GM19240 (cell line): ENCODE measurements around the gene CCL18.
"Not testable (repeated sequence)": the region's sequence is repeated elsewhere in the genome, so short reads cannot be mapped to it uniquely, and the experiment has no call there.

Experiments
- DNase-seq: peaks from one replicate; pipeline ENCODE4 v3.0.0; 2011; ENCODE audit warnings: low spot score; ENCODE audit not compliant: insufficient read length

CCL18 gene

DNA sequence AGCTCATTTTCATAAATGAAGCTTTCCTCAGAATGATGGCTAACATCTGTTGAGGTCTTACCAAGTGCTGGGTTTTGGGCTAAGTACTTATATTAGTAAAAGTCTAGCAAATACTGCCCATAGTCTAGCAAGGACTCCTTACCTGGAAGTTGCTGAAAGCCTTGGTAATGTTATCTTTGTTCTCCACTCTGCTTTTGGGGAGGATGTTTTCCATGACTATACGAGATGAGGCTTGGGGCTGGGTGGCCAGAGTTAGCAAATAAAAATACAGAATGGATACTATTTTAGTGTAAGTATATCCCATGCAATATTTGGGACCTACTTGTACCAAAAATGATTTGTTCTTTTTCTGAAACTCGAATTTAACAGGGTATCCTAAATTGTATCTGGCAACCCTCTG lies 7.7 kb downstream of the CCL18 start:
- DNase-seq: no peak

DNA sequence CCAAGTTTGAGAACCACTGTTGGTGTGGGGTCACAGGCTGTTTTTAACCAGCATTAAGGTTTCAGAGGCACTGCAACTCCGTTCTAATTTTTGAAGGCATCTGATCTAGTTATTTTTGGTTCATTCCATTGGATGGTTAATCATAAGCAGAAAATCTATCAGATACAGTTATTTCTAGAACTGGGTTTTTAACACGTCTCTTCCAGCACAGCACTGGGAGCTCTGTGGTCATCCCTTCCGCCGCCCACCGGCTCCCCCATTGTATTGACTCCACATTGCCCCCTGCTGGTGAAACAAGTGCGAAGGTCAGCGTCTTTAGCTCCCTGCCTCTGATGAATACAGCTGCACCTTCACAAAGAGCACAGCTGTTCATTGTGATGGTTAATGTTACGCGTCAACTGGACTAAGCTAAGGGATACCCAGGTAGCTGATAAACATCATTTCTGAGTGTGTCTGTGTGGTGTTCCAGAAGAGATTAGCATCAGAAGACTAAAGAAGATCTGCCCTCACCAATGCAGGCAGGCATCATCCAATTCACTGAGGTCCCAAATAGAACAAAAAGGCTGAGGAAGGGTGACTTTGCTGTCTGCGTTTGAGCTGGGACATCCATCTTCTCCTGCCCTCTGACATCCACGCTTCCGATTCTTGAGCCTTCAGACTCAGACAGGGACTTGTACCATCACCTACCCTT lies 8.5 kb downstream of the CCL18 start:
- DNase-seq: peak; percentile 36

DNA sequence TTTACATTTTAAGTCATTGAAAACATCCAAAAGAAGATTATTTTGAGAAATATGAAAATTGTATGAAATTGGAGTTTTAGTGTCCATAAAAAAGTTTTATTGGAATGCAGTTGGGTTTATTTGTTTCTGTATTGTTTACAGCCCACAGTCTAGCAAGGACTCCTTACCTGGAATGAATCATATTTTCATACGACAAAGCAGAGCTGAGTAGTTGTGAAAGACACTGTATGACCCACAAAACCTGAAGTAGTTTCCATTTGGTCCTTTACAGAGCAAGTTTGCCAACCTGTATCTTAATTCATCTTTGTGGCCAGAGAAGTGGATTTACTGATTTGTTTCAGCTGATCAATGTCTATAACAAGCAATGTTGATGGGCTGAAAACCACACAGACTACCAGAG lies 10.3 kb downstream of the CCL18 start:
- no peak for DNase-seq

DNA sequence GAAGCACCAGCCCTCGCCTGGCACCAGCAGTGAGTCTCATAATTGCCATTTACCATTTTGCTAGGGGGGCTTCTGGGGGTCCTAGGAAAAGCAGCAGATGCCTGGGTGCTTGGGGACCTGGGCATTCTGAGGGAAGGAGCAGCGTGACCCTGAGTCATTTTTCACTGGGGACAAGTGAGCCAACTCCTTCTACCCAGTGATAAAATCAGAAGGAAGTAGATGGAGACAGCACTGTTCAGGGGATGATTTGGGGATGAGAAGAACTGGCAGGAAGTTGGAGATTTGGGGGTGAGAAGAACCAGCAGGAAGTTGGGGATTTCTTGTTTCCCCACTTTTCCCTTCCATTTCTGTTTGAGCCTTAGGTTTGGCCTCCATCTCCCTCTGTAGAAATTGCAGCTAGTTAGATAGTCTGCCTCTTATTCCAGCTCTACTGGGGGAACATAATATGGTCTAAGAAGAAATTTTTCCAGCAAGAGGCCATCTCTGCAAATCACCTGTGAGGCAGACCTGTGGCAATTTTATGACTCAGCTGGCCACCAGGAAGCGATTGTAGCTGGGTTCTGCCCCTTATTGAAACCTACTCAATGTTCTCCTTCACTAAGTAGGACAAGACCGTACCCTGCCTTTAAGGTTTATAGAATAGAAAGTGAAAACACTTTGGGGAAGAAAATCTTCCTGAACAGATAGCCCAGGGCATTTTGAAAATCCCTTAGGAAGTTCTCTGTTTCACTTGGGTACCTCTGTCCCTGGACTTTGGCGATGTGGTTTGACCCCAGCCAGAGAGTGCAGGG lies 17.8 kb downstream of the CCL18 start:
- DNase-seq: not testable (repeated sequence)

DNA sequence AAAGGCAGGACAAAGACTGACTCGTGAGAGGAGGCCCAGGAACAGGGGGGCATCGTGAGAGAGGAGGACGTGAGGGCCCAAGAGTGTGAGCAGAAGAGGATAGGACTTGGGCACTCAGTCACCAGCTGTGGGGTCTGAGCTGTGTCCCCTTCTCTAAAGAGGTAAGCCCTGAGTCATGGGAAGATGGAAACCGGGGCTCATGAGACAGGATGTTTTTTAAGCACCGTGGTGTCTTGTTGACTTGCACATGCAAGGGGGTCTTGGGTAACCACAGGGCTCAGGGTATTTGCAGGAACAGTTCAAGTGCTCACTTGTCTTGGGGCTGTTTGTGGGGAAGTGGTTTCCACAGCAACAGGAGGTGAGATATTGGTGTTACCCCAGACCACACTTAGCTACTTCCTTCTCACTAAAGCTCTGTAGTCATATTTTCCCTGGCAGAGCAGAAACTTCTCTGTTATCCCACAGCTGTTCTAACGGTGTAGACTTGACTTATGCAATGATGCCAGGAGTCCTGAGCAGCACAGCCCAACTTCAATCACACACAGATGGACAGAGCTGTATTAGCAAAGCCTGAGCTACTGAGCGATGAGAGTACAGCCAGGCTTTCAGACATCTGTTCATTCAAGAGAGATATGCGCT lies 18.5 kb downstream of the CCL18 start:
- peak; percentile 15 for DNase-seq

DNA sequence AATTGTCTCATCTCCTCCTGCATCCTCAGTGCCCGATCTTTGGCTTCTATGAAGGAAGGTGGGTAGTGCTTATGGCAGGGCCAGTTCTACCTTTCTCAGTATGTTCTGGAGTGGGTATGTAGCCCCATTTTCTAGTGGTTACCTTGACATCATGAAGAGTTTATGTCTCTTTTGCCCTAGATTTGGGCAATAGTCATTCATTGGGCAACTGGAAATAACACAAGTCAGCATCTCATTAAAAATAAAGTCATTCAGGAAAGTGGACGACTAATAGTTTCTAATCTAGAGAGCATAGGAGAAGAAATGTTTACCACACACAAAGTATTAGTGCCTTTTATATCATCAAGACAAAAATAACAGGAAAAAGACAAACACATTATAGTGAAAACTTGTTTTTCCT lies 19.6 kb downstream of the CCL18 start:
- DNase-seq: not testable (repeated sequence)

DNA sequence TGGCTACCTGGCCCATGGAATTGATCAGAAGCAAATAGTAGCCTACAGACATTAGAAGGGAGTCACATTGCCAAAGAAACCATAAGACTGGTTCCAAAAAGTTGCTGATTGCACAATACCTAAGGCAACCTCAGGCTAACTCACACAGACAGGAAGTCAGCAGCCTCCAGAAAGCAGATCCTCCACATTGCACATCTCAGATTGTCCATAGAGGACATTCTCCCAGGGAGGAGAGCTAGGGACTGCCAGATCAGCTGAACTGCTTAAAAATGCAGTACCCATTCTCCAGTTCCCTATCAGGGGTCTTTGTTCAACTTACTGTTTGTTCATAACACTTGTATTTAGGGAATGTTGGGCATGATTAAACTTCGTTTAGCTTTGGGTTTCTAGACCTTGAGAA lies 21.7 kb downstream of the CCL18 start:
- DNase-seq: no peak

DNA sequence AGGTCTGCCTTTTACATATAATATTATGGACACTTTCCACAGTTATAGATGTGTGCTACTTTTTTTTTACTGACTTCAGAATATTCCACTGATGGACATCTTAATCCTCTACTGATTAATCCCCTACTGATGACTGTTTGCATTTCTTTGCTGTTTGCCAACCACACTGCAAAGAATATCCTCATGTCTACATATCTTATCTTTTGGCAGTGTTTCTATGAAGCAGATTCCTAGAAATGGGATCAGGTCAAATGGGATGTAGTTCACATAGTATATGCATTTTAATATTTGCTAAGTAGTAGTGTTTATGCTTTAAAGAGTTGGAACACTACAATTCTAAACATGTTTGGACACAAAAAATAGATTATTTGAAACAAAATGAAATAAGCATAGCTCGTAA lies 22.7 kb downstream of the CCL18 start:
- no peak for DNase-seq

DNA sequence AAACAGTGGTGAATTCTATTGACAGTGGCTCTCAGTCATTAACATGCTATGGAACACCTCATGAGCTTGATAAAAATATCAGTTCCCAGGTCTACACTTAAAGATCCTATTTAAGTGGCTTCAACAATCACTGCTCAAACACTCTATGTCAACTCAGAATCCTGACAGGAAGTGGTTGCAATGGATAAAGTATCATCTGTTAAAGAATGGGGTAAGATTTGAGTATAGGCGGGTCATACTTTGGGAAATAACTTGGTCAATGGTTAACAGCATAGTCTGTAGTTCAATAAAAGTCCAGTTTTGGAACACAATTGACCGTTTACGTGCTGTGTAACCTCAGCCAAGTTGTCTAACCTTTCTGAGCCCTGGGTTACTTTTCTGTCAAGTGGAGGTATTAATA lies 23.4 kb downstream of the CCL18 start:
- not testable (repeated sequence) for DNase-seq

DNA sequence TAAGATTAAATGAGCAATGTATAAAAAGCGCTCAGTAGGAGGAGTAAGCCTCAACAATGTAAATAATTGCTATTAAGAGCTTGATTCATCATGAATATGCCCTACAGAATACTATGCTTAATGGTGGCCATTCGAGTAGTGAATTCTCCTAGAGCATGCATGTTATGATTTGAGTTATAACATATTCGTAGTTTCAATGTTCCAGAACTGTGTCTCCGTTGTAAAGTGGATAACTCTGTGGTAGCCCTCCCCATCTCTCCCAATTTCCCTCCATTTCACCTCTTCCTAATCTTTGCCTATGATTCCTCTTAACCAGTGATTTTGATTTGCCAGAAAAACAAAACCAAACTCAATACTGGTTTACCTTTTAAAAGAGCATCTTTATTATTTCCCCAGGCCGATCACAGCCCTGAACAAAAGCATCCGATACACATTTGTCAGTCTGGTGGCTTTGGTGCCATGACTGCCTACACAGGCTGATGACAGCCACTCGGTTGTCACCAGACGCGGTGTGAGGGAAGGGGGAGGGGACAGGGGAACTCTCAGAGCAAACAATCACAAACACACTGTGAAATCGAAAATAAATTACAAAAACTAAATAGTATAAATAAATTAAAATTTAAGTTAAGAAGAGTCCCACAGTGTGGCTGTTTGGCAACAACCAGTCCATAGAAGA lies 24.0 kb downstream of the CCL18 start:
- DNase-seq: not testable (repeated sequence)

DNA sequence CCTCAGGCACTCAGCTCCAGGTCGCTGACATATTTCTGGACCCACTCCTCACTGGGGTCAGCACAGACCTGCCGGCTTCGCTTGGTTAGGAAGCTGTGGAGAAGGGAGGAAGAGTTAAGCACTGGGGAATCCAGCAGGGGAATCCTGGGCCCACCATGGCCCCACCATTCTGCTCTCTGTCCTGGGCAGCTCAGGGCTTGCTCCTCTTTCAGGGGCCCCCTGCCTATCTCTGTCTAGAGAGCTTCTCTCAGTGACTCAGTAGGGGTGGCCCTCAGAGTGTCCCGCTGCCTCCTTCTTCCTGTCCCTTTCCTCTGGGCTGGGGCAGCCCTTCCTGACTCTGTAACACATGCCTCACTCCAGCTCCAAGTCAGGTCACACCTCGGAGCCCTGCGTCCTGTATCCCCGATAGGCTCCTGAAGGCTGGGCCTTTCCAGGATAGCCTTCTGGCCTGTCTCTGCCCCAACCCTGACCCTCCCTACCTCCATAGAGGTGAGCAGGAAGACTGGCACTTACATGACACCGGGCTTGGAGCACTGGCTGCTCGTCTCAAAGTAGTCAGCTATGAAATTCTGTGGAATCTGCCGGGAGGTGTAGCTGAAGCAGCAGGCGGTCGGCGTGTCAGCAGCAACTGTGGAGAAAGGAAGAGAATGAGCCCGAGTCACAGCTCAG lies 24.7 kb downstream of the CCL18 start:
- no peak for DNase-seq

DNA sequence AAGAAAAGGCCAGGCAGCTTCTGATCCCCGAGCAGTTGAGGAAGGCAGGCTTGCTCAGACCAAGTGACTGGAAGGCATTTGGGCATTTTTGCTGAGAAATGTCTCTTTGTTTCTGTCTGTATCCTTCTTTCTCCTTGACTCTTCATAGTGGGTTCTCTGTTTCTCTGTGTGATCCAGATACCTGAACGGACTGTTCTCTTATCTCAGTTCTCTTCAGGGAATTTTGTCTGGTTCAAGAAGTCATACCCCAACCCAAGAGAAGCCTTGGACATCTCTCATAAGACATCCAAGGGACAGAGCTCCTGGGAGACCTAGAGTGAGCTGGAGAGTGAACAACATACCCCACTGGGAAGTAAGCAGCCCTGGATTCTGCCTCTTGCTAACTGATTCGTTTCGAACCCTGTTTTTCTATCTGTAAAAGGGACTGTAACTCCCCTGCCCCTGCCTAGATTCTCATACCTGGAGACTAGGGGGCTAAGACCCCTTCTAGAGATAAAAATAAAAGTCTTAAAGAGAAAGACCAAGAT lies 25.3 kb downstream of the CCL18 start:
- DNase-seq: no peak

DNA sequence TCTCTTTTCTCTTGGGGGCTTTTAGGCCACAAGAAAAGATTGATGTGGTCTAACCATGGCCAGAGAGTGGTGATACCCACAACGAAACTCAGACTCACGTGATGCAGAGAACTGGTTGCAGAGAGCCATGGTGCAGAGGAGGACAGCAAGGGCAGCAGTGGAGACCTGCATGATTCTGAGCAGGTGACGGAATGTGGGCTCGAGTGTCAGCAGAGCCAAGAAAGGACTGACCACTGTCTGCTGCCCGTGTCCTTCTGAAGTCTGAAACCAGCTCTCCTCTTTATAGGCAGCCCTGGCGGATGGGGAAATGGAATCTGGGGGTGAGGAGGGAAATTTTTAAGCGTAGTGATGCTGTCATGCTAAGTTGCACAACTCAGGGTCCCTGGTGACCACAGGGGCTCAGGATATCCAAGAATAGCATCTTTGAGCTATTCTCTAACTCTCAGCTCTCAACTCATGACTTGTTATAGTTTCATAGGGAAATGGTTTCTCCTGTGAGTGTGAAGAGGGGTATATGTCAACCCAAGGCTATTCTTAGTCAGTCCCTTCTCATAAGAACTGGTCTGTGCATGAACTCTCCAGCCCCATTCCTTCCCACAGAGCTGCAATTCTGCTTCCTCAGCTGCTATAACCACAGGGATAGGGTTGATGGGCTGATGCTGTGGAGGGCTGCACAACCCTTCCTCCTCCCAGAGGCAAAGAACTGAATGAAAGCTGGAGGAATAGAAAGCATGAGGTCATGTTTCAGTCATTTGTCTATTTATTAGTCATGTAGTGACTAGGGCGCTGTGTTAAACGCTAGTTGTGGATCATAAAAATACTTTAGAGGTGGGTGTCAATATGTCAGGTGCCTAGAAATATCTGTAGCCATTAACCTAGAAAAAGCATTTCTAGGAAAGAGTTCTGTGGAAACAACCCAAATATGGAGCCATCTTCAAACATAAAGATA lies 26.1 kb downstream of the CCL18 start, which contains the start of gene CCL3:
TSS of gene CCL3 (minus strand) at position 256 of the 949 bp plus-strand sequence. CDS start at position 171, 85 bp downstream.
- no peak for DNase-seq

DNA sequence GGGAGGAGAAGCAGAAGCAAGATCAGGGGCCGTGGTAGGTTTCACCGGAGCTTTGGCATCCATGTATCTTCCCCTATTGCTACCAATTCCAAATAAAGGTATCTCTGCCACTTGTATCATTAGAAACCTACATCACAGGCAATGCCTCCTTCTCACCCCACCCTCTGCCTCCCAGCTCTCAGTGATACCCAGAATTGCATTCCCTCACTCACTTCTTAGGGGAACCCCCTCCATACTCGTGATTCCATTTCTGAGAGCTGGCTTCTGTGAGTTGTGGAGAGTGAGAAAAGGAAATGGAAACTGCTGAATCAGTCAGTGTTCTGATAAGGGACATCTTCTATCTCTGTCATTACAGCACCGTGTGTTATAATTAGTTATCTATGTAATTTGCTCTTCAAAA lies 28.2 kb downstream of the CCL18 start:
- no peak for DNase-seq

DNA sequence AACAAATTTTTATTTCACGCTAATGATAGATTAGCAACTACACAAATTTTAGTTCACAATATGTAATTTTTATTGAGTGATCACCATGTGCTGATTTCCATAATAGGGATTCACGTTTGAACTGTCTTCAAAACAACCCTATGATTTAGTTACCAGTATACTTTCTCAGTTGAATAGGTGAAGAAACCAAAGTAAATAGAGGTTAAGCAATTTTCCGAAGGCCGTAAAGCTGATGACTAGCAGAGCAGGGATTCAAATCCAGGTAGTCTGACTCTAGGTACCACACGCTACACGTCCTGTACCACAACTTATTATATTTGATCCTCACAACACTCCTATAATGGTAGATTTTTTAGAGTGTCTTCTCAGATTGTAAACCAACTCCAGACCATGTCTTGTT lies 28.6 kb downstream of the CCL18 start:
- not testable (repeated sequence) for DNase-seq

DNA sequence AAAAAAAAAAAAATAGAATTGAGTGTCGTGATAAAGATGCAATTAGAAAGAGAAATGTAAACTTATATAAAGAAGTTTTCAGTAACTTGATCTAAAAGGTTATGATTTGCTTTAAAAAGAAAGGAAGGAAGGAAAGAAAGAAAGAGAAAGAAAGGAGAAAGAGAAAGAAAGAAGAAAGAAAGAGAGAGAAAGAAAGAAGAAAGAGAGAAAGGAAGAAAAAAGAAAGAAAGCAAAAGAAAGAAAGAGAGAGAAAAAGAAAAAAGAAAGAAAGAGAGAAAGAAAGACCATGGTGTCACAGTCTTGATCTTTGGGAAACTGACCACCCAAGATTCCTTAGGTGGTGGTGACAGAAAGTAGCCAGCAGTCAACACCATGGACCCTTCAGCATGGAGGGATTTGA lies 30.2 kb downstream of the CCL18 start:
- DNase-seq: no peak

DNA sequence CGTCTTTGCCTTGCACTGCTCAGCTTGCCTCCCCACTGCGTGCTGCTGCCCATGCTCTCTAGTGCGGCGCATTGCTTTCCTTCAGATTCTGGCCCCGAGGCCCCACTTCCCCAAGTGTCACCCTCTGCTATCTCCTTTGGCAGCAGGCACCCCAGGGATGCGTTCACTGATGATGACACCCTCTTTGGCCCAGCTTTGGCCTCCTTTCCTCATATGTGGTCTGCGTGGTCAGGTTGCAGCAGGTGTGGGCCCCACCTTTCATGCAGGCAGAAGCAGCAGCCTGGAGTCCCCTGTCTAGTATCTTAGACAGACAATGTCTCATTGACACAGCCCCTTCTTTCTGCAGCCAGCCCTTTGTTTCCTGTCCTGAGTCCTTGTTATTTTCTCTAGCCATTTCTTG lies 30.7 kb downstream of the CCL18 start:
- DNase-seq: no peak

DNA sequence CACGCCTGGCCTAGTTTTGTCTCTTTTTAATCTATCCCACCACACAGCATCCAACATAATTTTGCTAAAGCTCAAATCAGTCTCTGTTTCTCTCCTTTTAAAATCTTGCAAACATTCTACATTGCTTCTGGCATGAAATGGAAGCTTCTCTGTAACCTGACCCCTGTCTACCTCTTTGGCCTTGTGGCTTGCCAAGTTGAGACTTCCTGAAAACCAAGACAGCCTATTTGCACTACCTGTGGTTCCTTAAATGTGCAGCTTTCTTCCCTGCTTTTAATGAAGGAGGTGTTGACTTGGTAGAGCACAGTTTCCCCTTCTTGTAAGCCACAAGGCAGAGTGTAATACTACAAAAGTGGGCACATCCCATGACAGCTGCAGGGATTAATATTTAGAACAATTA lies 31.9 kb downstream of the CCL18 start:
- no peak for DNase-seq

DNA sequence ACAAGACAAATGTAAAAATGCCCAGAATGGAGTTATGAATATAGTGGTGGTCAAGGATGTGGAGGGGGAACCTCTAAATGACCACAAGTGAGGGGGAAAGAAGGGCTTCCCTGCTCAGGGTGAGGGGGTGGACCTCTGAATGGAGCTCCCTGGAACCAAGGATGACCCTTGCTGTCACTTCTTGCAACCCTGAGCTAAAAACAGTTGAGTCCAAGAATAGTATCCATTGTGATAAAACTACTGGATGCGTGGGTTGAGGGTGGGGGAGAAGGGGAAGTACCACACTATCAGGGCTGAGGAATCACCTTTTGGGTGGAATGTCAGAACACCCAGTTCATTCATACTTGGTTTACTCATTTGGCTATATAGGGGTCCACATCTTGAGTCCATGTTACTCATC lies 34.9 kb downstream of the CCL18 start:
- not testable (repeated sequence) for DNase-seq
